ENCODE measurements around the gene CACNA1B. TPM values are rescaled to one million over a fixed set of nuclear protein-coding genes. Genes with fewer than 3 reads are reported as not detected.

CACNA1B gene
- total and polyA plus RNA-seq, 10 donors, result under 0.01 to 0.09 (median 0.04) TPM; not detected in 4

DNA sequence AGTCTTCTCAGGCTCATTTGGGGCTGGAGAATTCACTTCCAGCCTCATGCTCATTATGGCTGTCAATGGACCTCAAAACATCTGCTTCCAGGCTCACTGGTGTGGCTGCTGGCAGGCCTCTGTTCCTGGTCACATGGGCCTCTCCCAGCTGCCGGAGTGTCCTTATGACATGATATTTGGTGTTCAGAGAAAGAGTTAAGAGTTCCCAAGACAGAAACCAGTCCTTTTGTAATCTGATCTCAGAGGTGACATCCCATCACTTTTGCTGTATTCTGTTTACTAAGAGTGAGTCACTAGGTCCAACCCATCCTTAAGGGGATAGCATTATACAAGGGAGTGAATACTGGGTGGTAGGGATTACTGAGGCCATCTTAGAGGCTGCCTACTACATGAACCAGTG lies 104.6 kb downstream of the CACNA1B start:
- no peak overlapping the region for H3K27ac ChIP-seq
- intact Hi-C loops (cut with DNase I; ENCODE audit: low total_unique reads), result no loop called here
- H3K4me3 ChIP-seq, result no peak overlapping the region
- TF ChIP-seq POLR2AphosphoS5 (IDR thresholded peaks at IDR 0.05), result no peak
- no peak for TF ChIP-seq POLR2A (IDR thresholded peaks at IDR 0.05)
- TF ChIP-seq CTCF (IDR thresholded peaks at IDR 0.05 in 8 of 11, conservative IDR thresholded peaks at IDR 0.05 in 3 of 11), result no peak
- no peaks in the 10 kb centered on the region for H3K9me3 ChIP-seq
- WGBS, 5 donors, result 81 to 92% (median 84%) methylated on average over 1 of the region's 1 CpG; no CpG with 5 or more reads in 1 of the 5 donors
- H3K36me3 ChIP-seq, result no peaks in the 10 kb centered on the region
- H3K4me1 ChIP-seq, result no peaks in the 10 kb centered on the region
- H3K27me3 ChIP-seq (replicated peaks in 1 of 7), result peaks cover 0 to 45% (median 0%) of the 10 kb centered on the region in 7 donors
- DNase-seq, result no peak

DNA sequence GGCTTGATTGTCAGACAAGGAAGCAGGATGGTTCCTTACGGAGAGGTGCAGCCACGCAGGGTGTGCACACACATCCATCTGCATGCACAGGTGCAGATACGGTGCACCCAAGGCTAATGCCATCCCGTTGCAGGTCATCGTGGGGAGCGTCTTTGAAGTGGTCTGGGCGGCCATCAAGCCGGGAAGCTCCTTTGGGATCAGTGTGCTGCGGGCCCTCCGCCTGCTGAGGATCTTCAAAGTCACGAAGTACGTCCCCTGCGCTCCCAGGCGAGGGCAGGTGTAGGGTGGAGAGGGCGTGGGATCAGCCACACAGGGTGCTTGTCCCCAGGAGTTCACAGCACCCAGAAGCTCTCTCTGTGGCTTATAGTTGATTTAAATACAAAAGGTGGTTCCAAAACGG lies 106.4 kb downstream of the CACNA1B start:
- Histone ChIP-seq H3K27ac (no peak overlapping the region), H3K4me3 (no peak overlapping the region), H3K27me3 (replicated peaks in 1 of 7) (peaks cover 0 to 64% (median 0%) of the 10 kb centered on the region in 7 donors), H3K36me3 (no peaks in the 10 kb centered on the region), H3K4me1 (no peaks in the 10 kb centered on the region), H3K9me3 (no peaks in the 10 kb centered on the region)
- no peak for TF ChIP-seq CTCF (IDR thresholded peaks at IDR 0.05 in 8 of 11, conservative IDR thresholded peaks at IDR 0.05 in 3 of 11)
- no peak for TF ChIP-seq POLR2A (IDR thresholded peaks at IDR 0.05)
- TF ChIP-seq POLR2AphosphoS5 (IDR thresholded peaks at IDR 0.05), result no peak
- intact Hi-C loops (cut with DNase I; ENCODE audit: low total_unique reads), result no loop called here
- peak; percentile 48 for DNase-seq
- WGBS, 5 donors, result 70 to 87% (median 85%) methylated on average over 5 to 16 of the region's 16 CpGs

GRCh38 chr9:137984520-137985257 lies 107.1 kb downstream of the CACNA1B start:
- H3K9me3 ChIP-seq, result no peaks in the 10 kb centered on the region
- H3K27ac ChIP-seq, result no peak overlapping the region
- TF ChIP-seq POLR2A (IDR thresholded peaks at IDR 0.05), result no peak
- no peak for TF ChIP-seq CTCF (IDR thresholded peaks at IDR 0.05 in 8 of 11, conservative IDR thresholded peaks at IDR 0.05 in 3 of 11)
- TF ChIP-seq POLR2AphosphoS5 (IDR thresholded peaks at IDR 0.05), result no peak
- H3K4me1 ChIP-seq, result no peaks in the 10 kb centered on the region
- WGBS, 5 donors, result 58 to 89% (median 82%) methylated on average over 7 of the region's 7 CpGs
- no peaks in the 10 kb centered on the region for H3K36me3 ChIP-seq
- intact Hi-C loops (cut with DNase I; ENCODE audit: low total_unique reads), result no loop called here
- peaks cover 0 to 70% (median 0%) of the 10 kb centered on the region in 7 donors for H3K27me3 ChIP-seq (replicated peaks in 1 of 7)
- no peak overlapping the region for H3K4me3 ChIP-seq
- DNase-seq, result peak; percentile 54

DNA sequence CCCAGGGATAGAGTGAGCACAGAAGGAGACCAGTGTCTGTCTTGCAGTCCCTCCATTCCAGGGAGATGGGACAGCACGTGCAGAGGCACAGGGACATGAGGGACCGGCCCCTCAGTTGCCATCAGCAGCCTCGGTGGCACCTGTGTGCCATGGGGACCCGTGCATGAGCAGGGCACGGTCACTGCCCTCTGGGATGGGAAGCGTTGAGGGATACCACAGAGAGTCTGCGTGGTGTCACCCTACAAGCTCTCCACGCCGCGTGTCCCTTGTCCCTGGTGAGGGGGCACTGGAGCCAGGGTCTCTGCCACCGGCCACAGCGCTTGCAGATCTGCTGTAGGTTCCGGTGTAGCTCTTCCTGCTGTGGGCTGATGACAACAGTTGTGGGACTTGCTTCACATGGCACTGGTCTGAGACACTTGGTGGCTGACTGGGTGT lies 108.1 kb downstream of the CACNA1B start:
- DNase-seq, result peak; percentile 54
- TF ChIP-seq POLR2A (IDR thresholded peaks at IDR 0.05) (no peak), CTCF (IDR thresholded peaks at IDR 0.05 in 8 of 11, conservative IDR thresholded peaks at IDR 0.05 in 3 of 11) (no peak), POLR2AphosphoS5 (IDR thresholded peaks at IDR 0.05) (no peak)
- H3K36me3 ChIP-seq, result no peaks in the 10 kb centered on the region
- H3K27me3 ChIP-seq (replicated peaks in 1 of 7), result peaks cover 0 to 80% (median 0%) of the 10 kb centered on the region in 7 donors
- no peak overlapping the region for H3K27ac ChIP-seq
- H3K4me1 ChIP-seq, result no peaks in the 10 kb centered on the region
- 90 to 95% (median 93%) methylated on average over 9 to 13 of the region's 13 CpGs for WGBS, 5 donors
- intact Hi-C loops (cut with DNase I; ENCODE audit: low total_unique reads), result no loop called here
- H3K9me3 ChIP-seq, result no peaks in the 10 kb centered on the region
- H3K4me3 ChIP-seq, result no peak overlapping the region

Measured in spleen (tissue), 11 donors.